ENCODE measurements around the gene NUP155.
A peak's percentile ranks its signal among the peaks of the same experiment; 100 is the strongest.
"Not testable (repeated sequence)": the region's sequence is repeated elsewhere in the genome, so short reads cannot be mapped to it uniquely, and the experiment has no call there.

Gene NUP155

DNA sequence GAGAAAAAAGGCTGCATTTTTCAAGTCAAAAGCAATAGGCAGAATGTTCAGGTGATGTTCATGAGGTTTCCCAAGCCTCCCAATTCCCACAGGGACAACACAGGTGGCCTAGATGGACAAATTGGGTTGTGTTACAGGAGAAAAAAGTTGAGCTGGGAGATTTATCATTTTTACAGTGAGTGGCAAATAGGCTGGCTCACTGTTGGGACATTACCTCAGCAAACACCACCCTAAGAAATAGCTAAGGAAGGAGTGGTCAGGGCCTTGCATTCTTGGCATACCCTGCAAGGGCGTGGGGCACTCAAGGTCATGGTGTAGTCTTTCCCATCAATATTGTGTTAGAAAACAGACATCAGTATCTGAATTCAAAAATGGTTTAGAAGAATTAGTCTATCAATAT lies 98.4 kb downstream of the NUP155 start:
- no peak for DNase-seq

DNA sequence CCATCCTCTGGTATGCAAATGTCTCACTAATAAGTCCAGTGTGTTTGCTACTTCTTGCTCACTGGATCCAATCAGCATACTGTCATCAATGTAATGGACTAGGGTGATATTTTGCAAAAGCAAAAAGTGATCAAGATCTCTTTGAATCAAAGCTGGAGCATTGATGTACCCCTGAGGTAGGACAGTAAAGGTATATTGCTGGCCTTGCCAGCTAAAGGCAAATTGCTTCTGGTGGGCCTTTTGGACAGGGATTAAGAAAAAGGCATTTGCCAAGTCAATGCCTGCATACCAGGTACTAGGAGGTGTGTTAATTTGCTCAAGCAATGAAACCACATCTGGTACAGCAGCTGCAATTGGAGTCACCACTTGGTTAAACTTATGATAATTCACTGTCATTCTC lies 102.8 kb downstream of the NUP155 start:
- DNase-seq: not testable (repeated sequence)

DNA sequence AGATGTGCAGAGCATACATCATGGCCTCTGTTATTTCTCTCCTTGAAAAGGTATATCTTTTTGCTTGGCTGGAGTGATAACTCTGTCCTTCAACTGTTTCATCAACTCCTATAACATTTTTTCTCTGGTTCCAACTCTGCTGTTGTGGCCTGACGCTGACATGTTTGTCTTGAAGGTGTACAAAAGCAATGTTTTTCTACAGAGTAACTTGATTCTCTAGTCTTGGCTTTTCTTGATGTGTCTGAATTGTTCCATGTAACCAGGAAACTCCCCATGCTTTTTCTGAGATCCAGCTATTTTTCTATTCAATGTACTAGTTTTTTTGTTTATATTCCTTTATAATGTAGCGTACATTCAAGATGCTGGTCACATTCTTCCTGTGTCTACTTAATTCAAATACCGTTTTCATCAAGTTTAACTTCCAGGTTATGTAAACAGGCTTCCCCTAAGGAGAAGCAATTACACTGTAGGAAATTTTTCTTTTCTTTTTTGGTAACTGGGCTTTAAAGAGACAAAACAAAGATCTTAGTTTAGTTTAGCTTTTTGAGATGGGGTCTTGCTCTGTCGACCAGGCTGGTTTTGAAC lies 115.0 kb downstream of the NUP155 start:
- DNase-seq: no peak

DNA sequence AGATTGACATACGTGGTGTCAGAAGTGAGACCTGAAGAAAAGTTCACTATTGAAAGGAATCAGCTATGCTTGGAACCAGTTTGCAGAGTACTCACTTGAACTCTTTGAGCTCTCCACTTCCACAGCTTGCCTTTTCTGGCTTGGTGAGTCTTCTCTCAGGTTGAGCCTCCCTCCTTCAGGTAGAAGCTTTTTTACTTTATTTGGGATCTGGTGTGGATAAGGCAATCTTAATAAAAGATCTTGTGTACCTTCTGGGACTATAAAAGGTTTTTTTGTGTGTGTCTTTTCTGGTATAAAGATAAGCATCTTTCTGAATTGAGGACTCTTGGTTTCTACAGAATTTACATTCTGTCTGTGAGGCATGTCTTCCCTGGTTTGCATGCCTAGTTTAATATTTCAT lies 116.3 kb downstream of the NUP155 start:
- DNase-seq: no peak

DNA sequence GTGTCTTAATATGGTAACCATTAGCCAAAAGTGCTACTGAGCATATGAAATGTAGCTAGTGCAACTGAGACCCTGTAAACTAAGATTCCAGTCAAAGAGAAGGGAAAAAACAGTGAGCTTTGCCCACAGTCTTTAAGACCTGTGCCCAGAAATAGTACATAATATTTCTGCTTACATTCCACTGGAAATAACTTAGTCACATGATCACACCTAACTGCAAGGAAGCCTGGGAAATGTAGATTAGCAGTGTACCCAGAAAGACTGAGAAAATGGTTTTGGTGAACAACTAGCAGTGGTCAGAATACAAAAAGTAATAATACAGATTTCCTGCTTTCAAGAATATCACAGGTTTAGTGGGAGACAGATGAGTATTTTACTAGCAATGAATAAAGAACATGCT lies 119.2 kb downstream of the NUP155 start:
- no peak for DNase-seq

DNA sequence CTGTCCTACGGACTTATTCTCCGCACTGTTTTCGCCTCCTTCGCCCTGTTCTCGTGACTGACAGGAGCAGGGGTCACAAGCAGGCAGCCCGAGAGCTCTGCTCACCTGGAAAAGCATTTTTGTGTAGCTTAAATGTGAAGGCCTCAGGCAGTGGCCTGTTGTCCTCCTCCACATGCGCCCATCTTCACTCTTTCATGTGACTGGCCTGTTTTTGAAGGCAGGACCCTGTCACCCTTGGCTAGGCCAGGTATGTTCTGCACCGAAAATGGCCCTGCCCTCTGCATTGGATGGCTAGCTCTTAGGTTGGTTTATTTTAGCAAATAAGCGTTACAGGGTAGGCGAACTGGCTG lies 121.1 kb downstream of the NUP155 start:
- no peak for DNase-seq

DNA sequence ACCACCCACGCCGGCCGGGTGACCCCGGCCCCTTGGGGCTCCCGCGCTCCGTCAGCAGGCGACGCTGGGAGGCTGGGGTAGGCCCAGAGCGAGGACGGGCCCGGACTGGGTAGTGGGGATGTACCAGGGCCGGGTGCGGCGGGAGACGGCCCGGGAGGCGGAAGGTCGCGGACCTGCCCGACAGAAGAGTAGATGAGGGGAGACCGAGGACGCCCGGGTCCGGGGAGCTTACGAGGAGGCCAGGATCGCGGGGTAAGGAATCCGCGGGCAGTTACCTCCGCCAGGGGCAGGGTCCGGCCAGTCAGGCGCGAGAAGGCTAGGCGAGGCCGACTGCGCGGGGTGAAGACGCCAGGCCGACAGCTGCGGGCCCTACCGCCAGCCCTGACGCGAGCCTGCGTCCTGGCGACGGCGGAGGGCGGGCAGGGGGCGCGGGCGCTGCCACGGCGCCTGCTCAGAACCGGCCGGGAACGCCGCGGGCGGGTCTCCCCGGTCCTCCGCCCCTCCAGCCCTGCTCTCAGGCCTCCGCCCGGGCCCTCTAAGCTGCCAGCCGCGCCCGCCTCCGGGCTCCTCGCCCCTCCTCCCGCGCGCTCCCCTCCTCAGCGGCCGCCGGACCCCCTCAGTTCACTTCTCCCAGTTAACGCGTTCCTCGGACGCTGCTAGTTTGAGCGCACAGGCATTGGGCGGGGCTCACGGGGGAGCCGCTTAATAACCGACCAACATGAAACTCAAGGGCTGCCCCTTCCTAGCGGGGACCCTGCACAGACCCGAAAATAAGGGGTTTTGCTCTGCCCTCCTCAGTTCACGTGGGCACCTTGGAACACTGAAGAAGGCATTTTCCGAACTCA lies 121.7 kb downstream of the NUP155 start, which contains the start of gene CPLANE1:
Gene CPLANE1, minus strand, starts transcription at position 407 of the 845 bp plus-strand sequence. CDS start 1,678 bp downstream, outside the sequence.
- peak; percentile 62 for DNase-seq

DNA sequence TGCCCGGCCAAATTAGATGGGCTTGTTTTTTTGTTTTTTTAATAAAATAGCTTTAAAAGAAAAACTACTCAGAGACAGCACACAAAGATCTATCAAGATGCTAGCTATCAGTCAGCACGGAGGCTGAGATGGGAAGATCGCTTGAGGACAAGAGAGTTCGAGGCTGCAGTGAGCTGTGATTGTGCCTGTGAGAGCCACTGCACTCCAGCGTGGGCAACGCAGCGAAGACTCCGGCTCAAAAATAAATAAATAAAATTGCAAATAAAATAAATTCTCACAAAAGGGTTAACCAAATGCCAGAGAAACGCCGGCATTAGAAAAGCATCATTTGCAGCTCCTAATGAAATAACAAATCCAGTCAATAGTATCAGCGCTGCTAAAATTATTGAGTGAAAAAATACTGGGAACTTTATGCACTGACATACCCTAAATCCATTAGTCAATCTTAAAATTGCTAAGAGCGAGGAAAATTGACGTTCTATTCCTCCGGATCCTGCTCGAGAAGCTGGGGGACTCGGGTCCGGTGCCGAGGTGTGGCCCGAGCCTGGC lies 122.4 kb downstream of the NUP155 start:
- no peak for DNase-seq

DNA sequence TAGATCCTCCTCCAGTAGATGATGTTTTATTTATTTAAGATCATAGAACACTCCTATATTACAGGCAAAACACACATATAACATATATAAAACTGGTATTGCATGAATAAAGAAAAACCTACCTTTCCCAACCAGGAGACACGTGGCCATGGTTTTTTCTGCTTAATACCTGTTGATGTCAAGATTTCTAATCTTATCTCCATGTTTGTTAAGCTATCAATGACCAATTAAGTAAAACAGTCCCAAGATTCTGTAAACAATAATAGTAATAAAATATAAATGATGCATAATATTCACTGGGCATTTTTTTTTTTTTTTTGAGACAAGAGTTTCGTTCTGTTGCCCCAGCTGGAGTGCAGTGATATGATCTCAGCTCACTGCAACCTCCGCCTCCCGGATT lies 123.4 kb downstream of the NUP155 start:
- DNase-seq: no peak

DNA sequence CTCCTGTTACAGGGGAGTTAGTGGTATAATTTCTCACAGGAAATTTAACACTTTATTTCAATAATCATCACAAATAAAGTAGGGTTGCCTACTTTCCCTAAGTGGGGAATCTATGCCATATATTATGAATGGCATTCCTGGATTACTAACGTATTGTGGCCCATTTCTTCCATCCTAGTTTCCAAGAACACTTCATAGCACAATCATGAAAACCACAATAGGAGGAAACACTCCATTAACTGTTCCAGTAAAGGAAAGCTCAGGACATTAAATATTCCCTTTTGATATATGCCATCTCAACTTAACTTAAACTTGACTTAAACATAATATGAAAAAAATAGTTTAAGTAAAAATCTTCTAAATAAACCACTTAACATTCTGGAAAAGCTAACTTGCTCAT lies 123.9 kb downstream of the NUP155 start:
- no peak for DNase-seq

Measured in activated naive CD4-positive, alpha-beta T cell treated with anti-CD3 and anti-CD28 coated beads, Interleukin-2, amount 50 U/mL, for 16 hours (primary cell).